Hepatocyte (in vitro differentiated cells): ENCODE results near the gene DGAT2. TPM values are rescaled to one million over a fixed set of nuclear protein-coding genes. Genes with fewer than 3 reads are reported as not detected.

Experiments
- DNase-seq: peaks from one replicate; pipeline ENCODE4 v3.0.0-alpha.2; 2016; ENCODE audit warnings: low spot score
- H2AFZ ChIP-seq: fragments of 200-600 bp; sonication (generic); 2 replicates; pipeline ENCODE4 v1.6.0; 2016; ENCODE audit warnings: antibody characterized with exemption, mild to moderate bottlenecking
- H3K27ac ChIP-seq: fragments of 200-600 bp; sonication (generic); 2 replicates; pipeline ENCODE4 v1.5.1; 2016; ENCODE audit warnings: mild to moderate bottlenecking
- H3K27me3 ChIP-seq: fragments of 200-600 bp; sonication (generic); 2 replicates; pipeline ENCODE4 v1.6.1; 2016
- H3K36me3 ChIP-seq: fragments of 200-600 bp; sonication (generic); replicated peaks from 2 replicates; pipeline ENCODE4 v1.5.1; 2016; ENCODE audit warnings: low read depth; ENCODE audit not compliant: insufficient read depth
- H3K4me1 ChIP-seq: fragments of 200-600 bp; sonication (generic); 2 replicates; pipeline ENCODE4 v1.5.1; 2016; ENCODE audit warnings: mild to moderate bottlenecking, moderate library complexity; ENCODE audit not compliant: insufficient read depth
- H3K4me2 ChIP-seq: fragments of 200-600 bp; sonication (generic); 2 replicates; pipeline ENCODE4 v1.6.0; 2016
- H3K4me3 ChIP-seq: fragments of 200-600 bp; sonication (generic); 2 replicates; pipeline ENCODE4 v1.5.1; 2016; ENCODE audit warnings: mild to moderate bottlenecking
- H3K79me2 ChIP-seq: fragments of 200-600 bp; sonication (generic); 2 replicates; pipeline ENCODE4 v1.6.0; 2017; ENCODE audit warnings: mild to moderate bottlenecking
- H3K9me2 ChIP-seq: fragments of 200-600 bp; sonication (generic); replicated peaks from 2 replicates; pipeline ENCODE4 v1.6.0; 2017; ENCODE audit warnings: mild to moderate bottlenecking; ENCODE audit not compliant: insufficient read depth
- H3K9me3 ChIP-seq: fragments of 200-600 bp; sonication (generic); 2 replicates; pipeline ENCODE4 v1.5.1; 2016; ENCODE audit warnings: low read depth, mild to moderate bottlenecking
- H4K20me1 ChIP-seq: fragments of 200-600 bp; sonication (generic); 2 replicates; pipeline ENCODE4 v1.6.0; 2016; ENCODE audit warnings: mild to moderate bottlenecking; ENCODE audit not compliant: insufficient read depth, poor library complexity, severe bottlenecking
- CTCF ChIP-seq: fragments of 200-600 bp; sonication (generic); IDR thresholded peaks from 2 replicates; pipeline ENCODE4 v1.5.1; 2016; ENCODE audit warnings: antibody characterized with exemption, mild to moderate bottlenecking; ENCODE audit not compliant: poor library complexity
- EZH2 ChIP-seq: fragments of 200-600 bp; sonication (generic); IDR thresholded peaks from 2 replicates; pipeline ENCODE4 v1.6.1; 2016; ENCODE audit warnings: antibody characterized with exemption, mild to moderate bottlenecking, borderline replicate concordance
- EZH2phosphoT487 ChIP-seq: fragments of 200-600 bp; sonication (generic); IDR thresholded peaks from one replicate; pipeline ENCODE4 v1.6.1; 2018; ENCODE audit warnings: antibody characterized with exemption, mild to moderate bottlenecking, low read depth, moderate library complexity; ENCODE audit not compliant: unreplicated experiment, severe bottlenecking
- WGBS: methylation state at CpG from one replicate; pipeline ENCODE4 v1.1.6; 2016; ENCODE audit warnings: low lambda C conversion rate; ENCODE audit errors: missing lambda C conversion rate; 5-methylcytosine and 5-hydroxymethylcytosine counted together
- polyA plus RNA-seq: library from polyadenylated mRNA; unstranded; fragments of >200 nt; fragmentation: Nextera tagmentation; extraction: Ambion mirVana; gene quantifications from 2 replicates; pipeline ENCODE4 v1.2.1, GENCODE V29; 2016
- total RNA-seq: library from RNA; depleted of rRNA; stranded (reverse); fragments of >200 nt; gene quantifications from 2 replicates; pipeline ENCODE4 v1.2.3, GENCODE V29; 2014

DGAT2 gene
- total and polyA plus RNA-seq, 2 experiments from 2014 or later = 55.6 to 60.5 TPM

DNA sequence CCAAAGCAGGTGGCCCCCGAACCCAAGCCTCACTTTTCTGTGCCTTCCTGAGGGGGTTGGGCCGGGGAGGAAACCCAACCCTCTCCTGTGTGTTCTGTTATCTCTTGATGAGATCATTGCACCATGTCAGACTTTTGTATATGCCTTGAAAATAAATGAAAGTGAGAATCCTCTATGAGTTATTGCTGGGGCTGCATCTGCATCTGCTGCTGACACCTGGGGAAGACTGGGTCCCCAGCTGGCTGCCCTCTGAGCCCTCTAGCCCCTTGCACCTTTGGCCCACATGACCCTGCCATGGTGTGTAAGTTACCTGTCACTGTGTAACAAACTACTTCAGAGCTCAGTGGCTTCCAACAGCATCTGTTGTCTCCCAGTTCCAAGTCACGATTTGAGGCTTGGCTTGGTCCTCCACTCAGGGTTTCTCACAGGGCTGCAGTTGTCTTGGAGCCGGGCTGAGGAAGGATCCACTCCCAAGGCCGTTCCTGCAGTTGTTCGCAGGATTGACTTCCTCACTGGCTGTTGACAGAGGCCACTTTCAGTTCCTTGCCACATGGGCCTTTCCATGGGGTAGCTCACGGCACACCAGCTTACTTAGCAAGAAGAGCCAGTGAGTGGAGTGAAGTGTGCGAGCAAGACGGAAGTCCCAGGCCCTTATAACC, 32.9 kb downstream of the DGAT2 start:
- WGBS = 90% methylated on average over 9 of the region's 9 CpGs
- Histone ChIP-seq H3K9me3 (no peaks in the 10 kb centered on the region), H3K4me1 (no peaks in the 10 kb centered on the region), H3K9me2 (no peaks in the 10 kb centered on the region), H3K4me3 (no peak overlapping the region), H3K36me3 (no peaks in the 10 kb centered on the region), H3K27me3 (no peaks in the 10 kb centered on the region), H3K79me2 (no peaks in the 10 kb centered on the region), H3K4me2 (no peak overlapping the region), H3K27ac (no peak overlapping the region), H4K20me1 (no peaks in the 10 kb centered on the region), H2AFZ (no peak overlapping the region)
- TF ChIP-seq CTCF = no peak
- TF ChIP-seq EZH2 = no peak
- no peak for TF ChIP-seq EZH2phosphoT487
- no peak for DNase-seq

- Histone ChIP-seq H3K4me3 (no peak overlapping the region), H4K20me1 (no peaks in the 10 kb centered on the region), H3K79me2 (no peaks in the 10 kb centered on the region), H3K27ac (no peak overlapping the region), H2AFZ (no peak overlapping the region), H3K4me2 (no peak overlapping the region), H3K9me2 (no peaks in the 10 kb centered on the region), H3K9me3 (no peaks in the 10 kb centered on the region), H3K27me3 (no peaks in the 10 kb centered on the region), H3K36me3 (no peaks in the 10 kb centered on the region), H3K4me1 (no peaks in the 10 kb centered on the region)
- TF ChIP-seq EZH2 (no peak), CTCF (no peak), EZH2phosphoT487 (no peak)
- 95% methylated on average over 12 of the region's 12 CpGs for WGBS
- DNase-seq = no peak
Measured at GRCh38 chr11:75802021-75802912, 33.7 kb downstream of the DGAT2 start.

- DNase-seq = peak; percentile 83
- Histone ChIP-seq H3K36me3 (no peaks in the 10 kb centered on the region), H2AFZ (no peak overlapping the region), H3K4me2 (no peak overlapping the region), H3K4me1 (no peaks in the 10 kb centered on the region), H3K79me2 (no peaks in the 10 kb centered on the region), H3K4me3 (no peak overlapping the region), H4K20me1 (no peaks in the 10 kb centered on the region), H3K27me3 (no peaks in the 10 kb centered on the region), H3K9me2 (no peaks in the 10 kb centered on the region), H3K9me3 (no peaks in the 10 kb centered on the region), H3K27ac (no peak overlapping the region)
- WGBS = 44% methylated on average over 10 of the region's 10 CpGs
- TF ChIP-seq EZH2phosphoT487 = no peak
- TF ChIP-seq CTCF = peak; percentile 88
Measured at GRCh38 chr11:75802913-75803820, 34.6 kb downstream of the DGAT2 start.
